ENCODE measurements around the gene RFX4.
A peak's percentile ranks its signal among the peaks of the same experiment; 100 is the strongest.

The RFX4 gene

DNA sequence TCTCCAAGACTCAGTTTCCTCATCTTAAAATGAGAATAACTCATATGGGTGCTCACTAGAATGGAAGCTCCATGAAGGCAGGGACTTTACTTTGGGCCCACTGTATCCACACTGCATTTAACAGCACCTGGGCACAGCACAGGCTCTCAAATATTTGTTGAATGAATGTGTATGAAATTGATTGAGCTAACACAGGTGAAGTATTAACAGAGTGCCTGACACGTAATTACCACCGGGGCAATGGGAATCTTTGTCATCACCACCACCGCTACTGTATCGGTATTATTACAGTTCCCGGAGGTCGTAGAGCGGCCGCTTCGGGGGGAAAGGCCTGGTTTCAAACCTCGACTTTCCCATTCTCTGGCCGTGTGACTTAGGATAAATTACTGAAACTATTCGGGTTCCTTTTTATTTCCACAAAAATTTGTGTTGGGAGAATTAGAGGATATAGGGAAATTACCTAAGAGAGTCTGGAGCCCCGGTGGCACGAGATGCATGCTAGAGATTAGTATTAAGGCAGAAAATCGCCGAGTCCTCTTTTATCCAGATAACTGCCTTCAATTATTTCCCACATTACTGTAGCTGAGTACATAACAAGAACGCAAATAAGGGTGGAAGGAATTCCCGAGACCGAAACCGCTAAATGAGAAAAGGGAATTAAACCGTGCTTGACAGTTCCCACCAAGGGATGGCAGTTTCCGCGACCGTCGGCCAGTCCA lies 190.6 kb downstream of the RFX4 start:
- no peaks in the 10 kb centered on the region for H3K27me3 ChIP-seq (ENCODE audit: control insufficient read depth, insufficient read depth, low read length)
- peaks cover 21% of the 10 kb centered on the region for H3K79me2 ChIP-seq
- TF ChIP-seq, protein P1, sequence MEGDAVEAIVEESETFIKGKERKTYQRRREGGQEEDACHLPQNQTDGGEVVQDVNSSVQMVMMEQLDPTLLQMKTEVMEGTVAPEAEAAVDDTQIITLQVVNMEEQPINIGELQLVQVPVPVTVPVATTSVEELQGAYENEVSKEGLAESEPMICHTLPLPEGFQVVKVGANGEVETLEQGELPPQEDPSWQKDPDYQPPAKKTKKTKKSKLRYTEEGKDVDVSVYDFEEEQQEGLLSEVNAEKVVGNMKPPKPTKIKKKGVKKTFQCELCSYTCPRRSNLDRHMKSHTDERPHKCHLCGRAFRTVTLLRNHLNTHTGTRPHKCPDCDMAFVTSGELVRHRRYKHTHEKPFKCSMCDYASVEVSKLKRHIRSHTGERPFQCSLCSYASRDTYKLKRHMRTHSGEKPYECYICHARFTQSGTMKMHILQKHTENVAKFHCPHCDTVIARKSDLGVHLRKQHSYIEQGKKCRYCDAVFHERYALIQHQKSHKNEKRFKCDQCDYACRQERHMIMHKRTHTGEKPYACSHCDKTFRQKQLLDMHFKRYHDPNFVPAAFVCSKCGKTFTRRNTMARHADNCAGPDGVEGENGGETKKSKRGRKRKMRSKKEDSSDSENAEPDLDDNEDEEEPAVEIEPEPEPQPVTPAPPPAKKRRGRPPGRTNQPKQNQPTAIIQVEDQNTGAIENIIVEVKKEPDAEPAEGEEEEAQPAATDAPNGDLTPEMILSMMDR (IDR thresholded peaks at IDR 0.05): no peak
- peak overlapping the region; percentile 96 for H3K27ac ChIP-seq
- H3K4me1 ChIP-seq: peaks cover 4% of the 10 kb centered on the region
- no peaks in the 10 kb centered on the region for H3K36me3 ChIP-seq (ENCODE audit: control insufficient read depth, insufficient read depth, low read length)
- H3K4me2 ChIP-seq (ENCODE audit: low read length): peak overlapping the region; percentile 93
- peak overlapping the region; percentile 6 for H3K9ac ChIP-seq
- no peaks in the 10 kb centered on the region for H3K9me3 ChIP-seq (ENCODE audit: control insufficient read depth, low read length)
- H2AFZ ChIP-seq: peak overlapping the region; percentile 80
- peak overlapping the region; percentile 87 for H3K4me3 ChIP-seq (ENCODE audit: low read depth, low read length)

DNA sequence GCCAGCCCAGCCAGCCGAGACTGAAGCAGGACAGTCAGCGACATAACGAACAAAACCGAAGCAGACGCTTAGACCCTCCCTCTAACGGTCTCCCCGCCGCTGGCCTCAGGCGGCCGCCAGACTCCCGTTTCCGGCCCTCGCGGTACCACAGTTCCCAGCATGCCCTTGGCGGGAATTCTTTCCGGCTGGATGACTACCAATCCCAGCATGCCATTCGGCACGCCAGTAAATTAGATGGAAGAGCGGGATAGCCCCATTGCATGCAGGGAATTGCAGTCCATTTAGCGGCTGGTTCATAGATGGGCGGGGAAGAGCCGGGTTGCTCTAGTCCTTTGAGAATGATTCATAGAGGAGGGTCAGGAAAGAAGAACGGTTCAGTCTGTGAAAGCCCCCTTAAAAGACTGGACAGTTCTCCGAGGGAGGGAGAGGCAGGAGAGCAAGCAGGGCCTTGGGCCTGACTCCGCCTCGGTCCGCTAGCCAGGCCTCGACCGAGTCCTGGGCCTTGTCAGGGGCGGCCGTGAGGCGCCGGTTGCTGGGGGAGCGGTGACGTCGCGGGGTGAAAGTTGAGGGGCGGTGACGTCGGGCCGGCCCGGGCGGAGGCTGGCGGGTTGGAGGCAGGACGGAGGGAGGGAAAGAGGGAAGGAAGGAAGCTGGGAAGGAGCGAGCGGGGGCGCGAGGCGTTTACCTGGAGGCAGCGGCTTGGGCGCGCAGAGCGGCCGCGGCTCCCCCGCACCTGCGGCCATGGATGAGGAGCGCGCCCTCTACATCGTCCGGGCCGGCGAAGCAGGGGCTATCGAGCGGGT lies 191.4 kb downstream of the RFX4 start, which contains the start of gene RIC8B:
TSS of gene RIC8B (plus strand) at position 678 of the 803 bp plus-strand sequence. CDS start at position 742, 64 bp downstream.
- no peaks in the 10 kb centered on the region for H3K36me3 ChIP-seq (ENCODE audit: control insufficient read depth, insufficient read depth, low read length)
- peak within 1 kb of the TSS; percentile 80 for H2AFZ ChIP-seq
- H3K27me3 ChIP-seq (ENCODE audit: control insufficient read depth, insufficient read depth, low read length): no peaks in the 10 kb centered on the region
- H3K9ac ChIP-seq: peak within 1 kb of the TSS; percentile 6
- peak within 1 kb of the TSS; percentile 87 for H3K4me3 ChIP-seq (ENCODE audit: low read depth, low read length)
- peaks cover 21% of the 10 kb centered on the region for H3K79me2 ChIP-seq
- H3K9me3 ChIP-seq (ENCODE audit: control insufficient read depth, low read length): no peaks in the 10 kb centered on the region
- H3K4me2 ChIP-seq (ENCODE audit: low read length): peak within 1 kb of the TSS; percentile 93
- TF ChIP-seq, protein P1 (IDR thresholded peaks at IDR 0.05): peak; percentile 5
- H3K27ac ChIP-seq: peak within 1 kb of the TSS; percentile 96
- H3K4me1 ChIP-seq: peaks cover 4% of the 10 kb centered on the region

- no peaks in the 10 kb centered on the region for H3K27me3 ChIP-seq (ENCODE audit: control insufficient read depth, insufficient read depth, low read length)
- H3K4me1 ChIP-seq: peaks cover 6% of the 10 kb centered on the region
- H3K4me2 ChIP-seq (ENCODE audit: low read length): peak overlapping the region; percentile 93
- no peaks in the 10 kb centered on the region for H3K36me3 ChIP-seq (ENCODE audit: control insufficient read depth, insufficient read depth, low read length)
- peak overlapping the region; percentile 96 for H3K27ac ChIP-seq
- TF ChIP-seq, protein P1 (IDR thresholded peaks at IDR 0.05): no peak
- H3K79me2 ChIP-seq: peaks cover 22% of the 10 kb centered on the region
- peak overlapping the region; percentile 80 for H2AFZ ChIP-seq
- peak overlapping the region; percentile 6 for H3K9ac ChIP-seq
- H3K4me3 ChIP-seq (ENCODE audit: low read depth, low read length): peak overlapping the region; percentile 87
- H3K9me3 ChIP-seq (ENCODE audit: control insufficient read depth, low read length): no peaks in the 10 kb centered on the region
Measured at GRCh38 chr12:106774808-106775524, 192.2 kb downstream of the RFX4 start.

- no peak overlapping the region for H3K9ac ChIP-seq
- H3K4me1 ChIP-seq: peaks cover 11% of the 10 kb centered on the region
Measured at GRCh38 chr12:106776897-106777296, 194.1 kb downstream of the RFX4 start.

More at GRCh38 chr12:106776897-106777296, 194.1 kb downstream of the RFX4 start:
- H3K79me2 ChIP-seq: peaks cover 27% of the 10 kb centered on the region
- H3K4me2 ChIP-seq (ENCODE audit: low read length): no peak overlapping the region
- no peaks in the 10 kb centered on the region for H3K36me3 ChIP-seq (ENCODE audit: control insufficient read depth, insufficient read depth, low read length)
- H3K27ac ChIP-seq: no peak overlapping the region
- TF ChIP-seq, protein P1 (IDR thresholded peaks at IDR 0.05): no peak
- H3K9me3 ChIP-seq (ENCODE audit: control insufficient read depth, low read length): no peaks in the 10 kb centered on the region
- no peak overlapping the region for H3K4me3 ChIP-seq (ENCODE audit: low read depth, low read length)
- no peak overlapping the region for H2AFZ ChIP-seq
- no peaks in the 10 kb centered on the region for H3K27me3 ChIP-seq (ENCODE audit: control insufficient read depth, insufficient read depth, low read length)
